ENCODE data around the gene SELE. TPM values are rescaled to one million over a fixed set of nuclear protein-coding genes. Genes with fewer than 3 reads are reported as not detected.
A peak's percentile ranks its signal among the peaks of the same experiment; 100 is the strongest.

SELE gene
- total and polyA plus RNA-seq, 2 of the 8 experiments (the other 6 are each of a cell fraction or from before 2014, with no cell fraction given), result not detected

- H2BK20ac ChIP-seq (ENCODE audit: low read length), result no peak overlapping the region
- H3K23me2 ChIP-seq (ENCODE audit: low read depth, low read length), result no peaks in the 10 kb centered on the region
- no peak overlapping the region for H2AK5ac ChIP-seq (ENCODE audit: low read depth, low read length)
- H3K4me2 ChIP-seq (ENCODE audit: insufficient read depth in 1 of 2, low read depth in 2 of 2, low read length in 2 of 2), result no peak overlapping the region
- no peaks in the 10 kb centered on the region for H3K79me2 ChIP-seq (ENCODE audit: control insufficient read depth in 1 of 2, insufficient read depth in 2 of 2, low read length in 2 of 2)
- H3K4me1 ChIP-seq (replicated peaks in 1 of 4; ENCODE audit: control insufficient read depth in 3 of 4, insufficient read depth in 4 of 4, low read length in 3 of 4), result no peaks in the 10 kb centered on the region
- no peaks in the 10 kb centered on the region for H3K79me1 ChIP-seq (ENCODE audit: low read depth, low read length)
- no peaks in the 10 kb centered on the region for H4K20me1 ChIP-seq (replicated peaks in 1 of 2; ENCODE audit: control insufficient read depth in 1 of 2, insufficient read depth in 2 of 2, low read length in 2 of 2)
- H3K14ac ChIP-seq (ENCODE audit: insufficient read length), result no peak overlapping the region
- H3K9ac ChIP-seq (replicated peaks in 1 of 4; ENCODE audit: extremely low read depth in 1 of 4, low read depth in 3 of 4, low read length in 3 of 4), result no peak overlapping the region
- H4K91ac ChIP-seq (replicated peaks; ENCODE audit: insufficient read length, low read length), result no peak overlapping the region
- H2BK120ac ChIP-seq (replicated peaks; ENCODE audit: low read depth, low read length), result no peak overlapping the region
- no peak overlapping the region for H3K18ac ChIP-seq (ENCODE audit: extremely low read depth, low read length)
- no peak overlapping the region for H3K4me3 ChIP-seq (ENCODE audit: extremely low read depth in 1 of 4, insufficient read depth in 2 of 4, low read depth in 3 of 4, low read length in 4 of 4)
- H3K9me3 ChIP-seq (ENCODE audit: insufficient read depth in 2 of 2, low read depth in 1 of 2, low read length in 1 of 2), result no peaks in the 10 kb centered on the region
- no peak overlapping the region for H4K5ac ChIP-seq (ENCODE audit: insufficient read length, low read depth, low read length)
- no peak overlapping the region for H3K27ac ChIP-seq (ENCODE audit: low read depth, low read length)
- H3K4ac ChIP-seq (replicated peaks; ENCODE audit: insufficient read length, low read depth, low read length), result no peak overlapping the region
- H3K23ac ChIP-seq (ENCODE audit: insufficient read length), result no peak overlapping the region
- ChIA-PET CTCF (ENCODE audit: partially characterized antibody) (interaction anchor here (0.9 kb wide), 1 partner anchor 53 kb away, joined by 5 read pairs; no protein-coding TSS in a partner anchor), POLR2A (ENCODE audit: partially characterized antibody) (interaction anchor here (0.6 kb wide), 1 partner anchor 1714 kb away, joined by 4 read pairs; no protein-coding TSS in a partner anchor)
- no peak overlapping the region for H4K8ac ChIP-seq (ENCODE audit: extremely low read depth, insufficient read depth, low read length)
- no peak overlapping the region for H2BK5ac ChIP-seq (ENCODE audit: low read depth, low read length)
- DNase-seq (ENCODE audit: low read depth in 1 of 2, low spot score in 2 of 2) (no peak), FAIRE-seq (no peak)
- no peaks in the 10 kb centered on the region for H3K27me3 ChIP-seq (replicated peaks in 1 of 4; ENCODE audit: control insufficient read depth in 3 of 4, extremely low read depth in 1 of 4, insufficient read depth in 3 of 4, low read length in 3 of 4)
- no peaks in the 10 kb centered on the region for H3K36me3 ChIP-seq (ENCODE audit: control insufficient read depth in 2 of 4, insufficient read depth in 4 of 4, low read length in 3 of 4)
- H2AFZ ChIP-seq (ENCODE audit: low read length), result 0 out of 2 replicates have a peak overlapping the region, but pooled peaks have one; percentile 13
- H2BK12ac ChIP-seq (ENCODE audit: low read depth, low read length), result no peak overlapping the region
- H3K56ac ChIP-seq (replicated peaks; ENCODE audit: insufficient read length, low read depth, low read length), result no peak overlapping the region
- WGBS, 2 experiments (ENCODE audit: extremely low coverage in 1 of 2, insufficient coverage in 1 of 2, insufficient read length in 1 of 2, insufficient replicate concordance in 2 of 2, low coverage in 1 of 2, low lambda C conversion rate in 2 of 2, missing lambda C conversion rate in 1 of 2), result 76% methylated on average over 7 of the region's 7 CpGs; no CpG with 5 or more reads in 1 of the 2 experiments
- H2BK15ac ChIP-seq (ENCODE audit: low read length), result no peak overlapping the region
- no peak for TF ChIP-seq TCF12 (IDR thresholded peaks at IDR 0.05; ENCODE audit: low read depth, low read length)
- no peak for TF ChIP-seq ATF2 (IDR thresholded peaks at IDR 0.05; ENCODE audit: low read length)
- no peak for TF ChIP-seq JUND (IDR thresholded peaks at IDR 0.05; ENCODE audit: low read length)
- no peak for TF ChIP-seq EP300 (IDR thresholded peaks at IDR 0.05; ENCODE audit: borderline replicate concordance in 1 of 2, low read depth in 2 of 2, low read length in 2 of 2)
- TF ChIP-seq MAFK (IDR thresholded peaks at IDR 0.05; ENCODE audit: low read depth, low read length), result no peak
- TF ChIP-seq NRF1 (IDR thresholded peaks at IDR 0.05; ENCODE audit: low read depth, low read length), result no peak
- TF ChIP-seq, protein P1, sequence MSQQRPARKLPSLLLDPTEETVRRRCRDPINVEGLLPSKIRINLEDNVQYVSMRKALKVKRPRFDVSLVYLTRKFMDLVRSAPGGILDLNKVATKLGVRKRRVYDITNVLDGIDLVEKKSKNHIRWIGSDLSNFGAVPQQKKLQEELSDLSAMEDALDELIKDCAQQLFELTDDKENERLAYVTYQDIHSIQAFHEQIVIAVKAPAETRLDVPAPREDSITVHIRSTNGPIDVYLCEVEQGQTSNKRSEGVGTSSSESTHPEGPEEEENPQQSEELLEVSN (IDR thresholded peaks at IDR 0.05), result no peak
- no peak for TF ChIP-seq BCL11A (IDR thresholded peaks at IDR 0.05; ENCODE audit: low read depth in 2 of 2, low read length in 2 of 2)
- TF ChIP-seq SUZ12 (IDR thresholded peaks at IDR 0.05; ENCODE audit: low read length), result no peak
- TF ChIP-seq CHD2 (IDR thresholded peaks at IDR 0.05; ENCODE audit: low read length), result no peak
These were observed 31.9 kb upstream of the SELE start for GRCh38 chr1:169765580-169766331.
